Colonic mucosa (tissue), 4 donors: Measurements from ENCODE around the gene TEFM. TPM values are rescaled to one million over a fixed set of nuclear protein-coding genes. Genes with fewer than 3 reads are reported as not detected.
A peak's percentile ranks its signal among the peaks of the same experiment; 100 is the strongest.

Source experiments
- DNase-seq: peaks from one replicate; pipeline ENCODE4 v3.0.0-alpha.2; 2020
- H3K27ac ChIP-seq: fragments of 200-600 bp; one replicate; pipeline ENCODE4 v1.8.0; 2021
- H3K27me3 ChIP-seq: fragments of 200-600 bp; one replicate; pipeline ENCODE4 v1.8.0; 2021
- H3K36me3 ChIP-seq: fragments of 200-600 bp; one replicate; pipeline ENCODE4 v1.8.0; 2021
- H3K4me1 ChIP-seq: fragments of 200-600 bp; one replicate; pipeline ENCODE4 v1.8.0; 2021; ENCODE audit warnings: mild to moderate bottlenecking
- H3K4me3 ChIP-seq: fragments of 200-600 bp; one replicate; pipeline ENCODE4 v1.8.0; 2021
- H3K9ac ChIP-seq, 2 donors: one replicate each; pipeline ENCODE4 v1.7.0; 2013; ENCODE audit warnings: control low read depth in 2 of 2, low read depth in 2 of 2, low read length in 2 of 2
- H3K9me3 ChIP-seq: fragments of 200-600 bp; one replicate; pipeline ENCODE4 v1.8.0; 2021
- CTCF ChIP-seq: fragments of 200-600 bp; IDR thresholded peaks from one replicate; pipeline ENCODE4 v1.8.0; 2022; ENCODE audit warnings: antibody characterized with exemption, mild to moderate bottlenecking
- intact Hi-C: fragments of 100-400 bp; cut with DNase I; formaldehyde crosslinking; loops from one replicate; pipeline ENCODE4 v1.14.1; 2022
- total RNA-seq, 2 donors: library from RNA; stranded (reverse); fragmentation: NEBNext Ultra II Directional in 1 of 2; extraction: Animal tissue kit (Norgen Biotek cat#: 25700) in 1 of 2; gene quantifications; one replicate each; pipeline ENCODE4 v1.2.1, GENCODE V29; 2021
- donor health status: healthy.
- donor health status: DM: no; HTN: no; CAD: no.
- donor health status: DM: no; HTN: no; CAD: no.

Gene TEFM
- 10 to 100 TPM; 12.4 to 15.4 TPM for total RNA-seq

GRCh38 chr17:30906101-30906911 lies at the start of gene TEFM:
TSS of gene TEFM (minus strand) at chr17:30906238. CDS start at chr17:30906198, 40 bp downstream.
- intact Hi-C loops: loop anchor here (5.0 kb wide), 1 partner anchor 66 kb away; the partner anchor contains the start of gene RNF135

GRCh38 chr17:30954046-30954830 lies 48.2 kb upstream of the TEFM start:
- no peak for TF ChIP-seq CTCF
- intact Hi-C loops: no loop called here
- Histone ChIP-seq H3K9ac (no peak overlapping the region), H3K27ac (peak overlapping the region; percentile 6), H3K4me3 (no peak overlapping the region), H3K36me3 (no peaks in the 10 kb centered on the region), H3K4me1 (no peaks in the 10 kb centered on the region), H3K9me3 (no peaks in the 10 kb centered on the region), H3K27me3 (no peaks in the 10 kb centered on the region)
- no peak for DNase-seq

More at GRCh38 chr17:30906101-30906911, at the start of gene TEFM:
- H3K36me3 ChIP-seq: no peaks in the 10 kb centered on the region
- no peaks in the 10 kb centered on the region for H3K27me3 ChIP-seq
- DNase-seq: peak; percentile 92
- peak within 1 kb of the TSS; percentile 72 to 92 for H3K9ac ChIP-seq
- H3K4me1 ChIP-seq: no peaks in the 10 kb centered on the region
- no peaks in the 10 kb centered on the region for H3K9me3 ChIP-seq
- H3K4me3 ChIP-seq: peak within 1 kb of the TSS; percentile 82
- no peak for TF ChIP-seq CTCF
- H3K27ac ChIP-seq: peak within 1 kb of the TSS; percentile 94

GRCh38 chr17:30952638-30953393 lies 46.8 kb upstream of the TEFM start:
- H3K4me1 ChIP-seq: no peaks in the 10 kb centered on the region
- no peak overlapping the region for H3K27ac ChIP-seq
- intact Hi-C loops: no loop called here
- H3K27me3 ChIP-seq: no peaks in the 10 kb centered on the region
- H3K9me3 ChIP-seq: no peaks in the 10 kb centered on the region
- no peak overlapping the region for H3K4me3 ChIP-seq
- no peak for TF ChIP-seq CTCF
- no peak overlapping the region for H3K9ac ChIP-seq
- DNase-seq: no peak
- H3K36me3 ChIP-seq: no peaks in the 10 kb centered on the region

GRCh38 chr17:30950669-30951399 lies 44.8 kb upstream of the TEFM start:
- no peak overlapping the region for H3K4me3 ChIP-seq
- intact Hi-C loops: no loop called here

More at GRCh38 chr17:30950669-30951399, 44.8 kb upstream of the TEFM start:
- peak; percentile 96 for DNase-seq
- no peaks in the 10 kb centered on the region for H3K27me3 ChIP-seq
- H3K9me3 ChIP-seq: no peaks in the 10 kb centered on the region
- TF ChIP-seq CTCF: no peak
- peak overlapping the region in 1 of 2 donors; percentile 7 for H3K9ac ChIP-seq
- peak overlapping the region; percentile 43 for H3K27ac ChIP-seq
- no peaks in the 10 kb centered on the region for H3K4me1 ChIP-seq
- H3K36me3 ChIP-seq: no peaks in the 10 kb centered on the region
